HUES48 (cell line): ENCODE results near the gene SLC44A4.
"Not testable (repeated sequence)": the region's sequence is repeated elsewhere in the genome, so short reads cannot be mapped to it uniquely, and the experiment has no call there.

Source experiments
- H3K27ac ChIP-seq: one replicate; pipeline ENCODE4 v1.7.0; 2013; ENCODE audit warnings: low read depth, low read length, inconsistent platforms
- H3K27me3 ChIP-seq: 2 replicates; pipeline ENCODE4 v1.6.1; 2013; ENCODE audit warnings: mild to moderate bottlenecking, low read length; ENCODE audit not compliant: control insufficient read depth, insufficient read depth
- H3K36me3 ChIP-seq: 2 replicates; pipeline ENCODE4 v1.6.1; 2013; ENCODE audit warnings: low read length; ENCODE audit not compliant: control insufficient read depth, insufficient read depth
- H3K4me1 ChIP-seq: 2 replicates; pipeline ENCODE4 v1.6.1; 2013; ENCODE audit warnings: mild to moderate bottlenecking, low read length; ENCODE audit not compliant: control insufficient read depth, insufficient read depth
- H3K4me3 ChIP-seq: 2 replicates; pipeline ENCODE4 v1.5.1; 2013; ENCODE audit warnings: mild to moderate bottlenecking, low read depth, low read length
- H3K9ac ChIP-seq: 2 replicates; pipeline ENCODE4 v1.6.1; 2013; ENCODE audit warnings: mild to moderate bottlenecking, low read depth, low read length, moderate library complexity
- H3K9me3 ChIP-seq: 2 replicates; pipeline ENCODE4 v1.6.1; 2013; ENCODE audit warnings: low read length; ENCODE audit not compliant: control insufficient read depth, insufficient read depth

The SLC44A4 gene

DNA sequence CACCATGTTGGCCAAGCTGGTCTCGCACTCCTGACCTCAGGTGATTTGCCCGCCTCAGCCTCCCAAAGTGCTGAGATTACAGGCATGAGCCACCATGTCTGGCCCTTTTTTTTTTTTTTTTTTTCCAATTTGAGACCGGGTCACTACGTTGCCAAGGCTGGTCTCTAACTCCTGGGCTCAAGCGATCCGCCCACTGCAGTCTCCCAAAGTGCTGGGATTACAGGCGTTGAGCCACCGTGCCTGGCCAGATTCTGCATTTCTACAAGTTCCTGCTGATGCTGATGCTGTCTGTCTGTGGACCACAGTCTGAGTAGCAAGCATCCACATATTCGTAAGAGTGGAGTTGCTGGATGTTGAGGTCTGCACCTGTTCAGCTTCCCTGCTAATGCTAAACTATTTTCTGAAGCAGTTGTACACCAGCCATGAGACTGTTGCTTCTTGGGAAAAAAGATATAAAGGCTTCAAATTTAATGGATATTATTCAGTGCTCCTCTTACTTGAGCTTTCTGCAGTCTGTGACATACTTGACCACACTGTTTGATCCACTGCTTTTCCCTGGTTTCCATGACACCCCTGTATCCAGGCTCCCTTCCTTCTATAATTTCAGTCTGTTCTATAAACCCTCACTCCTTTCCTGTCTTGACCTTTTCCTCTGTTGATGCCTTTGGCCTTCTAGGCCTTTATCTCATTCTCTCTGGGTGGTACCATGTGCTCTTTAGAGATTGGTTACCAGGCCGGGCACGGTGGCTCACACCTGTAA, 33.2 kb upstream of the SLC44A4 start:
- no peaks in the 10 kb centered on the region for H3K36me3 ChIP-seq
- no peak overlapping the region for H3K9ac ChIP-seq
- H3K4me1 ChIP-seq: no peaks in the 10 kb centered on the region
- H3K27ac ChIP-seq: no peak overlapping the region
- H3K4me3 ChIP-seq: no peak overlapping the region
- no peaks in the 10 kb centered on the region for H3K9me3 ChIP-seq
- H3K27me3 ChIP-seq: no peaks in the 10 kb centered on the region

DNA sequence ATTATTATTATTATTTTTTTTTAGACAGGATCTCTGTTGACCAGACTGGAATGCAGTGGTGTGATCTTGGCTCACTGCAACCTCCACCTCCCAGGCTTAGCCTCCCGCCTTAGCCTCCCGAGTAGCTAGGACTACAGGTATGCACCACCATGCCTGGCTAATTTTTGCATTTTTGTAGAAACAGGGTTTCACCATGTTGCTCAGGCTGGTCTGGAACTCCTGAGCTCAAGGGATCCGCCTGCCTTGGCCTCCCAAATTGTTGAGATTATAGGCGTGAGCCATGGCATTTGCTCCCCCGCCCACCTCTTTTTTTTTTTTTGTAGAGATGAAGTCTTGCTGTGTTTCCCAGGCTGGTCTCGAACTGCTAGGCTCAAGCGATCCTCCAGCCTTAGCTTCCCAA, 30.5 kb upstream of the SLC44A4 start:
- not testable (repeated sequence) for H3K4me3 ChIP-seq, H3K4me1 ChIP-seq, H3K9me3 ChIP-seq, H3K36me3 ChIP-seq, H3K27ac ChIP-seq, H3K9ac ChIP-seq, H3K27me3 ChIP-seq

DNA sequence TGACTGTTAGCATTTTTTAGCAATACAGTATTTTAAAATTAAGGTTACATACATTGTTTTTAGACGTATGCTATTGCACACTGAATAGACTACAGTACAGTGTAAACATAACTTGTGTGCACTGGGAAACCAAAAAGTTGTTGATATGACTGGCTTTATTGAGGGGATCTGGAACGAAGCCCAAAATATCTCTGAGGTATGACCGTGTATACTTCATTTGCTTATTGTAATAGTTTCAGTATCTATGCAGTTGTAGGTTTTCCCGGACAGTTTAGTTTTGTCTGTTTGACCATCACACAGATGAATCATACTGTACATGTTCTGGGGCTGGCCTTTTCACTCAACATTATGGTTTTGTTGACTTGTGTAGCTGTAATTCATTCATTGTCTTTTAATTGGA, 30.0 kb upstream of the SLC44A4 start:
- no peak overlapping the region for H3K4me3 ChIP-seq
- no peaks in the 10 kb centered on the region for H3K9me3 ChIP-seq
- peaks cover 10% of the 10 kb centered on the region for H3K4me1 ChIP-seq
- H3K27me3 ChIP-seq: no peaks in the 10 kb centered on the region
- H3K9ac ChIP-seq: no peak overlapping the region
- H3K27ac ChIP-seq: no peak overlapping the region
- no peaks in the 10 kb centered on the region for H3K36me3 ChIP-seq

DNA sequence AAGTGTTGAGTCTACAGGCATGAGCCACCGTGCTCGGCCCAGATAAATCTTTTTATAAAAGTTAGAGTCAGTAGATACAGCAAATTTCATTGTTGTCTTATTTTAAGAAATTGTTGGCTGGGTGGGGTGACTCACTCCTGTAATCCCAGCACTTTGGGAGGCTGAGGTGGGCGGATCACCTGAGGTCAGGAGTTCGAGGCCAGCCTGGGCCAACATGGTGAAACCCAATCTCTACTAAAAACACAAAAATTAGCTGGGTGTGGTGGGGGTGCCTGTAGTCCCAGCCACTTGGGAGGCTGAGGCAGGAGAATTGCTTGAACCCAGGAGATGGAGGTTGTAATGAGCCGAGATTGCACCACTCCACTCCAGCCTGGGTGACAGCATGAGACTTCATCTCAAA, 29.5 kb upstream of the SLC44A4 start:
- not testable (repeated sequence) for H3K36me3 ChIP-seq, H3K4me3 ChIP-seq, H3K9ac ChIP-seq, H3K9me3 ChIP-seq, H3K27me3 ChIP-seq, H3K4me1 ChIP-seq, H3K27ac ChIP-seq

DNA sequence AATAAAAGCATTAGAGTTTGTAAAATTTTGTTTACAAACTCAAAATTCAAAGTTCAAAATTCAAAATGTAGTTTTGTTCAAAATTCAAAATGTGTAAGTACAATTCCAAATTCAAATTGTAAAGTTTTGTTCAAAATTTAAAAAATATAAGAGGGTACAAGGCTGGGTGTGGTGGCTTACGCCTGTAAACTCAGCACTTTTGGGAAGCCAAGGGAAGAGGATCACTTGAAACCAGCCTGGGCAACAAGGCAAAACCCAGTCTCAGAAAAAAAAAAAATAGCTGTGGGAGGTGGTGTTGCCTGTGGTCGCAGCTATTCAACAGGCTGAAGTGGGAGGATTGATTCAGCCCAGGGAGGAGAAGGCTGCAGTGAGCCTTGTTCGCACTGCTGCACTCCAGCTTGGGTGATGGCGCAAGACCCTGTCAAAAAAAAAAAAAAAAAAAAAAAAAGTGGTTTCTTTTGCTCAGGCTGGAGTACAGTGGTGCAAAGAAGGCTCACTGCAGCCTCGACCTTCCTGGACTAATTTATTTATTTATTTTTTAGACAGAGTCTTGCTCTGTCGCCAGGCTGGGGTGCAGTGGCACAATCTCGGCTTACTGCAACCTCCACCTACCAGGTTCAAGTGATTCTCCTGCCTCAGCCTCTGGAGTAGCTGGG, 28.5 kb upstream of the SLC44A4 start:
- H3K36me3 ChIP-seq: no peaks in the 10 kb centered on the region
- H3K9ac ChIP-seq: no peak overlapping the region
- no peak overlapping the region for H3K27ac ChIP-seq
- no peaks in the 10 kb centered on the region for H3K27me3 ChIP-seq
- H3K9me3 ChIP-seq: no peaks in the 10 kb centered on the region
- peaks cover 10% of the 10 kb centered on the region for H3K4me1 ChIP-seq
- no peak overlapping the region for H3K4me3 ChIP-seq

DNA sequence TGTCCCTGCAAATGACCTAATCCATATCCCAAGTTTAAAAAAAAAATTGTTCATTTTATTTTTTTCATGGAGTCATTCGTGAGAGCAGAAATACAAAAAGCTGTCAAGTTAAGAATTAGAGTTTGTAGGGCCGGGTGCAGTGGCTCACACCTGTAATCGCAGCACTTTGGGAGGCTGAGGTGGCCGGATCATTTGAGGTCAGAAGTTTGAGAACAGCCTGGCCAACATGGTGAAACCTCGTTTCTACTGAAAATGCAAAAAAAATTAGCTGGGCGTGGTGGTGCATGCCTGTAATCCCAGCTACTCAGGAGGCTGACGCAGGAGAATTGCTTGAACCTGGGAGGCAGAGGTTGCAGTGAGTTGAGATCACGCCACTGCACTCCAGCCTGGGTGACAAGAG, 27.9 kb upstream of the SLC44A4 start:
- not testable (repeated sequence) for H3K27me3 ChIP-seq, H3K9me3 ChIP-seq, H3K9ac ChIP-seq, H3K4me3 ChIP-seq, H3K4me1 ChIP-seq, H3K36me3 ChIP-seq
- peak overlapping the region; percentile 63 for H3K27ac ChIP-seq

DNA sequence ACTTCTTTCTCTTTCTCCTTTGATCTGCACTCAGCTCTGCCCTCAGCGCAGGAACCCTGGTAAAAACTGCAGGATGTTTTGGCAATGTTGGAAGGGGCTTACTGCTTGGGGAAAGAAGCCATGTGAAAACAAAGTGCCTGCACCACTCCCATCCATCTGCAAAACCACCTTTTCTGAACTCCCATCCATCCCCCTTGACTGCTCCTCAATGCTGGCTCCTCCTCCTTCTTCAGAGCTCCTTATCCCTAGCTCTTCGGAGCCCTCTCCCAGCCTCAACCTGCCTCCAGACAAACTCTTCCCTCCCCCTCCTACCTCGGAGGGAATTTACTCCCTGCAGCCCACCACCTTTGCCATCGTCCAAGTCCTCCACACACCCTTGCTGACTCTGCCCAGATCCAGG, 27.3 kb upstream of the SLC44A4 start:
- Histone ChIP-seq H3K4me3 (0 out of 2 replicates have a peak overlapping the region, but pooled peaks have one; percentile 12), H3K27ac (peak overlapping the region; percentile 63), H3K9ac (no peak overlapping the region), H3K27me3 (no peaks in the 10 kb centered on the region), H3K9me3 (no peaks in the 10 kb centered on the region), H3K36me3 (no peaks in the 10 kb centered on the region), H3K4me1 (peaks cover 13% of the 10 kb centered on the region)

DNA sequence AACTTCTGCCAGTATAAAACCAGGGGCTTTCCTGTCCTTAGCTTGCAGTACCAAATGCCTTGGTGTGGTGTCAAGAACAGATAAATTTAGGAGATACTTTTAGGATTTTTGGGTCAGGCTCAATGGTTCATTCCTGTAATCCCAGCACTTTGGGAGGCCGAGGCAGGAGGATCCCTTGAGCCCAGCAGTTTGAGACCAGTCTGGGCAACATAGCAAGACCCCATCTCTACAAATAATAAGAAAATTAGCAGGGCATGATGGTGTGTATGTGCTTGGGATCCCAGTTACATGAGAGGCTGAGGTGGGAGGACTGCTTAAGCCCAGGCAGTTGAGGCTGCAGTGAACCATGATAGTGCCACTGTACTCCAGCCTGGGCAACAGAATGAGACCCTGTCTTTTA, 26.2 kb upstream of the SLC44A4 start:
- no peak overlapping the region for H3K4me3 ChIP-seq
- H3K27ac ChIP-seq: no peak overlapping the region
- H3K4me1 ChIP-seq: peaks cover 15% of the 10 kb centered on the region
- no peaks in the 10 kb centered on the region for H3K9me3 ChIP-seq
- H3K27me3 ChIP-seq: no peaks in the 10 kb centered on the region
- no peak overlapping the region for H3K9ac ChIP-seq
- H3K36me3 ChIP-seq: peaks cover under 1% of the 10 kb centered on the region

DNA sequence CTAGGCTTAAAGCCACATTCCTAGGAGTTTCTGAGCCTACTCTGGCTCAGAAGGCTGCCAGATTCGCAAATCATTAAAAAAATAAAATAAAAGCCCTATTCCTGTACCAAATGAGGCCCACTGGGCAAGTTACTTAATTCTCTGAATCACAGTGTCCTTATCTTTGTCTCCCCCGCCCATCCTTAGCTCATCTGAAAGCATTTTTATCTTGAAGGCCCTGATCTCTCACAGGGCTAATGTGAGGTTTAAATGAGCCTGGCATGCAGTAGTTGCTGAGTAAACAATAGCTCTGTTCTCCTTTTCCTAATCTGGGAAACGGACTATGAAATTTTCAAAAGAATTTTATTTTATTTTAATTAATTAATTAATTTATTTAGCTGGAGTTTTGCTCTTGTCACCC, 25.2 kb upstream of the SLC44A4 start:
- peaks cover 5% of the 10 kb centered on the region for H3K36me3 ChIP-seq
- peaks cover 15% of the 10 kb centered on the region for H3K4me1 ChIP-seq
- no peak overlapping the region for H3K4me3 ChIP-seq
- H3K27me3 ChIP-seq: no peaks in the 10 kb centered on the region
- no peaks in the 10 kb centered on the region for H3K9me3 ChIP-seq
- H3K27ac ChIP-seq: no peak overlapping the region
- no peak overlapping the region for H3K9ac ChIP-seq

DNA sequence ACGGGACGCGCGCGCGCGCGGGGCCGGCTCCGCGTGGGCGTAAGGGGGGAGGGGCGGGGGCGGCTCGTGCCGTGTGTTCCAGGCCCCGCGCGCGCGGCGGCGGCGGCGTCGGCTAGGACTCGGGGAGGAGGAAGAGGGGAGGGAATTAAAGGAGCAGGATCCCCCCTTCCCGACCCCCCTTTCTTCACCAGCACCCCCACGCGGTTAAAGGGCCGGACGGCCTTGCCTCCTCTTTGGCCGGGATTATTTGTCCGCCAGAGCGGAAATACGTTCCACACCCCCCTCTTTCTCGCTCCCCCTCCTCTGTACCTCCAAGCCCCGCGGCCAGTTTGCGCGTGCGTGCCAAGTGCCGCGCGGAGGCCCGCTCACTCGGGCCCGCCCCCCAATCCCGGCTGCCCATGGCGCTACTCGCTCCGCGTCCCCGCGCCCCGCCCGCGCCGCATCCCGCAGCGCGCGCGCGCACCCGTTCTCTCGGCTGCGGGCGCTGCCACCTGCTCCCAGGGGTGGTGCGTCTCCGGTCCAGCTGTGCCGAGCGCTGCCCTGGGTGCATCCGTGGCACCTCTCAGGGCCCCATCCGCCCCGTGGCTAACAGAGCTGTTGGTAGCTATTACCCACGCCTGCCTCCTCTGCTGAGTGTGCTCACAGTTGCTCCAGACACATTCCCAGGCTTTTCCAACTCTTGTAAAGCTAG, 23.3 kb upstream of the SLC44A4 start, which contains the start of gene ZBTB12:
Gene ZBTB12 (minus strand): TSS at position 134 of the 691 bp plus-strand sequence. CDS start 781 bp downstream, outside the sequence.
- Histone ChIP-seq H3K4me3 (peak within 1 kb of the TSS; percentile 66), H3K4me1 (peaks cover 15% of the 10 kb centered on the region), H3K27ac (peak within 1 kb of the TSS; percentile 77), H3K36me3 (peaks cover 5% of the 10 kb centered on the region), H3K9me3 (no peaks in the 10 kb centered on the region), H3K9ac (peak within 1 kb of the TSS; percentile 58), H3K27me3 (no peaks in the 10 kb centered on the region)

DNA sequence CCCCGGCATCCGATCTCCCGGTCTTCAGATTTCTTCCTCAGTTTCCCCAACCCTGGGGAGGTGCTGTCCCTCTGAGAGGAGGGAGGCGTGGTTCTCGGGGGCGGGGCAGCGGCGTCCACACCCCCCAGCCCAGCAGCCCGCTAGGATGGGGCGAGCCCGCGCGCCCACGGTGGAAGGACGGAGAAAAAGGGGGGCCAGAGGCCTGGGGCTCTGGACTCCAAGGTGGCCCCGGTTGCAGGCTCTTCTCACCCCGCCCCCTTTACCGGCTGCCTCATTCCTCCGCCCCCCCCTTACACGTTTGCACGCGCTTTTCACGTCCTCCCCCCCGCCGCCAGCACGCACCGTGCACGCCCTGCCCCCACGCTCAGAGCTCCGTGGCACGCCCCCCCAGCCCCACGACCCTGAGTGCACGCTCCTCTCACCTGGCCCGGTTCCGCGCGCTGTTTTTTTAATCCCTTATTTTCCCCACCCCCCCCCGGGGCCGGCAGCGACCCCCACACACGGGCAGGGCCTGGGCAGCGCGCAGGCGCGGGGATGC, 22.7 kb upstream of the SLC44A4 start:
- peaks cover 17% of the 10 kb centered on the region for H3K4me1 ChIP-seq
- no peaks in the 10 kb centered on the region for H3K9me3 ChIP-seq
- peak overlapping the region; percentile 77 for H3K27ac ChIP-seq
- H3K4me3 ChIP-seq: peak overlapping the region; percentile 66
- no peaks in the 10 kb centered on the region for H3K27me3 ChIP-seq
- H3K9ac ChIP-seq: peak overlapping the region; percentile 32; the same call in 1 of the 2 replicates
- peaks cover 5% of the 10 kb centered on the region for H3K36me3 ChIP-seq
